Stimulated activated CD8-positive, alpha-beta memory T cell treated with anti-CD3 and anti-CD28 coated beads, Interleukin-7, amount 100 ng/mL, for 24 hours (primary cell): ENCODE data around the gene PKDREJ.
"Not testable (repeated sequence)": the region's sequence is repeated elsewhere in the genome, so short reads cannot be mapped to it uniquely, and the experiment has no call there.

Source experiments
- DNase-seq: peaks from one replicate; pipeline ENCODE4 v3.0.0-alpha.2; 2020; ENCODE audit warnings: low read depth

Gene PKDREJ

DNA sequence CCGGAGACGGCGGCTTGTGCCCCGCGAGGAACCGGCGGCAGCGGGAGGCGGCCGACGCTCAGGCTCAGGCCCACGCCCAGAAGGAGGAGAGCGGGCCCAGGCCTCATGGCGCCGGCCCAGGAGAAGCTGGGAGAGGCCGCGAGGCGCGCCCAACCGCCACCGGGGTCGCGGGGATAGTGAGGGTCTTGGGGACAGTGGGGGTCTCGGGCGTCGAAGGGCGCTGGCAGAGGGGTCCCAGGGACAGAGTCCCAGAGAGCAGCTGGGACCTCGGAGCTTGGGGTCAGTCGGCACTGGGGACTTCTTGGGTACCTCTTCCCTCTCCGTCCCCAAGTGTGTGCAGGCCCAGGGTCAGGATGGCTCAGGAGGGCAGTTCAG lies at the start of gene PKDREJ:
PKDREJ (minus strand) TSS at position 128 of the 375 bp plus-strand sequence; CDS start at position 107, 21 bp downstream.
- no peak for DNase-seq

- DNase-seq, result not testable (repeated sequence)
These were observed 49.7 kb upstream of the PKDREJ start for GRCh38 chr22:46312848-46313247.

GRCh38 chr22:46312056-46312455 lies 48.9 kb upstream of the PKDREJ start:
- DNase-seq, result no peak

- no peak for DNase-seq
These were observed 46.5 kb upstream of the PKDREJ start for GRCh38 chr22:46309526-46310085.

GRCh38 chr22:46308283-46308988 lies 45.3 kb upstream of the PKDREJ start:
- no peak for DNase-seq

- DNase-seq, result no peak
These were observed 40.3 kb upstream of the PKDREJ start for GRCh38 chr22:46303347-46303965.

DNA sequence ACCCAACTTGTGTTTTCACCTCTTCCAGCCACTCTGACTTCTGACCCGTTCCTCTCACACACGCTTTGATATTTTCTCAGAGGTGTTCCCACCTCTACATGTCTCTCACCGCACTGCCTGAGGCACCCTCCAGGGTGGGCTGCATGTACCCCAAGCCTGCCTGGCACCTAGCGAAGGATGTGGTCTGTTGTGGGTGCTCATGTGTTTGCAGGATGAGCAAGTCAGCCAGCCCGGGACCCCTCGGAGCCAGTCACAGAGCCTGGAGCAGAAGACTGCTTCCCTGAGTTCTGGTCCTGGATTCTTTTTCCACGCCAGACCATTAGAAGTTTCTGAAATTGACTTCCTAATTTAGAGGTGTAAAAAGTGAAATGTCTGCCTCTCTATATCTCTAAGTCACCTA lies 37.3 kb upstream of the PKDREJ start:
- DNase-seq, result no peak

- no peak for DNase-seq
These were observed 36.0 kb upstream of the PKDREJ start for GRCh38 chr22:46299101-46299500.

GRCh38 chr22:46297151-46297812 lies 34.1 kb upstream of the PKDREJ start:
- DNase-seq, result no peak

DNA sequence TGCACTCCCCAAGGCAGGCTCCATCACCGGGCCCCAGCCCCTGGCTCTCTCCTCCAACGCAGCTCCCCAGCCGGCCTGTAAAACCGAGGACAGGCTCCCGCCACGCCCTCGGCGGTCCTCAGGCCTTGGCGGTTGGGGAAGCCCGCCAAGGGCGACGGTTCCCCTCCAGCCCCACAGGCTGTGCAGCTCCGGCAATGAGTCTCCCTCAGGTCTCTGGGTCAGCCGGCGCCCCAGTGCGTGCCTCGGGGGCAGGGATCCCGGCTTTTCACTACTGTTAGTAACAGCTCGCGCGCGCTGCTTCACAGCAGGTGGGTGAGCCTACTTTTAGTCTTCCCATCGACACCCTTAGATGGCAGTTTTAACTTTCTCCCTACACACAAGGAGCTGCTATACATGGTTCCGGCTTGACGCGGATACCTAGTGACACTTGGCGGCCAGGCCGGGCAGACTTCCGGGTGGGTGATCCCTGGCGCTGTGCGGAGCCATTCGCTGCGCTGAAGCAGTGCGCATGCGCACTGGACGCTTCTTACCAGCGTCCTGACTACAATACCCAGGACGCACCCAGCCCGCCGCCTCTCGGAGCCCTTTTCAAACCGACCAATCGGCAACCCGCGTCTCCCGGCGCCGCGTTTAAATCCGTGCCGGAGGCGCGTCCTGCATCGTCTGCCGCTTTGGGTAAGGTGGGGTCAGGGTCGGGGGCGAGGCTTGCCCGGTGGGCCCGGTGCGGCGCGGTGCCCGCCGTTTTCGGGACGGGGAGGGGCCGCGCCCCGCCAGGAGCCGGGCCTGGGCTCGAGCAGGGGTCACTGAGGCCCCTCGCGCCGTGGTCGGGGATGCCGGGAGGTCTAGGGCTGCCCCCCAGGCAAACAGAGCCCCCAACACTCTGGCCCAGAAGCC lies 33.4 kb upstream of the PKDREJ start, which contains the start of gene GTSE1:
GTSE1 (plus strand) TSS at position 614 of the 894 bp plus-strand sequence. CDS start 531 bp downstream, outside the sequence.
- DNase-seq, result peak; percentile 92

DNA sequence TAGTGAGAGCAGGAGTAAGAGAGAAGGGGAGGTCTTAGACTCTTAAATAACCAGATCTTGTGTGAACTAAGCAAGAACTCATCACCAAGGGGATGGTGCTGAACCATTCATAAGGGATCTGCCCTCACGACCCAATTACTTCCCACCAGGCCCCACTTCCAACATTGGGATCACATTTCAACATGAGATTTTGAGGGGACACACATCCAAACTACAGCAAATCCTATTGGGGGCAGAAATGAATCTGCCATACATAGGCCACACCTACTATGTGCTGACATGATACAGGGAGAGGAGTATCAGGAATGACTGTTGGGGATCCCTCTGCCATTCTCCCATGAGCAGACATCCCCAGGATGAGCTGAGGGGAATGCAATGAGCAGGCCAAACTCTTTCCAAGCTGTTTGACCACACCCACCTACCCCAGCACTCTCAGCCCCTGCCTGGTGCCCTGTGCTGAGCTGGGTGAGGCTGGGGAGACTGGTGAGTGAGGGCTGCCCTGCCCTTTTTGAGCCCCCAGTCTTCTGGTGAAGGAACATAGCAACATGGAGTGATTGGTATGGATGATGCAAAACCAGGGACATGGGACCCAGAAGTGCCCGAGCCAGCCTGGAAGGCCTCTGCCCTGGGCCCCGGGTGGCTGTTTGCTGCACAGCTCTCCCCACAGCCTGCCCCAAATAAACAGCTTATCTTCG lies 32.3 kb upstream of the PKDREJ start:
- no peak for DNase-seq

DNA sequence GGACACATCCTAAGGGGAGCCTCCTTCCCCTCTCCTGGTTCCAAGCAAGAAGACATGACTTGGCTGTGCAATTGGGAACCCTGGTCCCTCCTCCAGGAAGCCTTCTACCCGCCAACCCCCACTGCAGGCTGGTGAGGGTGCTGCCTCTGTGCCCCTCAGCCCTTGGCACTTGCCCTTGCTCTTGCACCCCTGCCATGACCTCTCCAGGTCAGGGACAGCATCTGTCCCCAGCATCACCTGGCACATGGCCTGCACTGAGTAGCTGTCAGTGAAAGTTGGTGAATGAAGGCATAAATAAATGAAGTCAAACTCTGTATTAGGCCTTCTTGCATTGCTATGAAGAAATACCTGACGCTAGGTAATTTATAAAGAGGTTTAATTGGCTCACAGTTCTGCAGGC lies 31.6 kb upstream of the PKDREJ start:
- DNase-seq, result no peak

- DNase-seq, result no peak
These were observed 30.6 kb upstream of the PKDREJ start for GRCh38 chr22:46293577-46294260.

GRCh38 chr22:46292732-46293131 lies 29.6 kb upstream of the PKDREJ start:
- no peak for DNase-seq

DNA sequence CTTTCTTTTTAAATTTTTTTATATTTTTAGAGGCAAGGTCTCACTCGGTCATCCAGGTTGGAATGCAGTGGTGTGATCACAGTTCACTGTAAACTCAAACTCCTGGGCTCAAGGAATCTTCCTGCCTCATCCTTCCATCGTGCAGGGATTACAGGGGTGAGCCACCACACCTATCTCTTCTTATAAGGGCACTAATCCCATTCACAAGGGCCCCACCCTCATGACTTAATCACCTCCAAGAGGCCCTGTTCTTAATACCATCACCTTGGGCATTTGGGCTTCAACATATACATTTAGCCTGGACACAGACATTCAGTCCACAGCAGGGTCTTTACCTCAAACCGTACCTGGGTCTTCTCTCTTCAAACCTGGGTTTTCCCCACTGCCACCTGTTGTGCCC lies 29.0 kb upstream of the PKDREJ start:
- no peak for DNase-seq

GRCh38 chr22:46290843-46291785 lies 28.0 kb upstream of the PKDREJ start:
- DNase-seq, result no peak

DNA sequence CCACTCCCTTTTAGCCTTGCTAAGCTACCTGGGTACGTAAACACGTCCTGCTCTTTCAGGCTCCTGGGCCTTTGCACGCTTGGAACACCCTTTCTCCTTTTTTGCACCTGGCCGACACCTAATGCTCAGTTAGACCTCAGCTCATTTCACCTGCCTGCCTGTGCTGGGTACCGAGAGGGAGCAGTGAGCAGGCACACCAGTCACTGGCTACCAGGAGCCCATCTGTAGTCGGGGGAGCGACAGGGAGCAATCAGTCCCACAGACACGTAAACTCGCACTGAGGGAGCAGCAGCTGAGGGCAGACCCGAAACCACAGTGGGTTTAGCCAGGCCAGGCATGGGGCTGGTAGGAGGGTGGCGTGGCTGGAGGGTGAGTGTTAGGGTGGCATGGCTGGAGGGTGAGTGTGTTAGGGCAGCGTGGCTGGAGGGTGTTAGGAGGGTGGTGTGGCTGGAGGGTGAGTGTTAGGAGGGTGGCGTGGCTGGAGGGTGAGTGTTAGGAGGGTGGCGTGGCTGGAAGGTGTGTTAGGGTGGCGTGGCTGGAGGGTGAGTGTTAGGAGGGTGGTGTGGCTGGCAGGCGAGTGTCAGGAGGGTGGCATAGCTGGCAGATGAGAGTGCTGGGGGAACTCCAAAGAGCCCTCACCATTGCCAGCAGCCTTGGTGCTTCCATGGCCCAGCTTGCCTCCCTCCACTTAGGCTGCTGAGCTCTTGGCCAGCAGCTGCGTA lies 27.1 kb upstream of the PKDREJ start:
- DNase-seq, result no peak

DNA sequence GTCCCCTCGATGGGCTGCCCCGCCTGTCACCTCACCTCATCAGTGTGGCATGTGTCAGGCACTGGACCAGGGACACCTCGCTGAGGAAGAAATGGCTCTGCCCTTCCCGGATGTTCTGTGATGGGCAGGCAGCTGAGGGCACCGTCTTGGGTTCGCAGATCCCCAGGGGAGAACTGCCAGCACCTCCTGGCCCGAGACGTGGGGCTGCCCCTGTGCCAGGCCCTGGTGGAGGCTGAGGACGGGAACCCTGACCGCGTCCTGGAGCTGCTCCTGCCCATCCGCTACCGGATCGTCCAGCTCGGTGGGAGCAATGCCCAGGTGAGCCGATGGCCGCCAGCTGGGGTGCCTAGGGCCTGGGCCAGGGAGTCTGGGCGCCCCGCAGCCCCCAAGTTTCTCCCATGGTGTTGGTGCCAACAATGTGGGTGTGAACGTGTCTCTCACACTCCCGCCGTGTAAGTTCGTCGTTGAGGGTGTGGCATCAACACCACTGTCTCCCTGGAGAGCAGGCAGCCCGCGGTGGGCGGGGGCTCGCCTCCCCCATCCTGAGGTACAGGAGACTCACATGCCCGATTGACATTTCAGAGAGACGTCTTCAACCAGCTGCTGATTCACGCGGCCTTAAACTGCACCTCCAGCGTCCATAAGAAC lies 26.2 kb upstream of the PKDREJ start:
- DNase-seq, result no peak
